HEK293 (cell line): ENCODE measurements around the gene MAP3K4.

Source experiments
- REST ChIP-seq: fragments of 450-650 bp; formaldehyde crosslinking; IDR thresholded peaks from 2 replicates; pipeline ENCODE4 v1.5.1; 2016; ENCODE audit warnings: missing biosample characterization, missing genetic modification characterization
- ZNF639 ChIP-seq: fragments of 450-650 bp; formaldehyde crosslinking; IDR thresholded peaks from 2 replicates; pipeline ENCODE4 v1.5.1; 2016; ENCODE audit warnings: missing biosample characterization, missing genetic modification characterization

DNA sequence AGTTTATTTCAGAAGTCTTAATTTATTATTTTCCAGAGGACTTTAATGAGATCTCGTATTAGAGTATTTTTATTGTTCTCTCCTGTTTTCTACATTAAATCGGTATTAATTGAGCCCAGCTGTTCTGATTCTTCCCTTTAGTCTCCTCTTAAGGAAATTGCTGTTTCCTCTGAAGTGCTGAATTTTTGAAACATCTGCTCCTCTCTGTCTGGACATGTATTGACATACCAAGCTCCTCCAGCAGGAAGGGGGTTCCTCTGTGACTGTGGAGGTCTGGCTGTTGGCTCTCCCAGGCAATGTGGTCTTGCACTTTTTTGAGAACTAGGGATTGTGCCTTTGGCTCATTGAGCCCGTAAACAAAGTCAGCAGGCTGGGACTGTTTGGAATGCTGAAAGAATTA, 74.9 kb downstream of the MAP3K4 start:
- TF ChIP-seq REST, result no peak
- no peak for TF ChIP-seq ZNF639 (tag by site-specific recombination)
